Esophagus mucosa (tissue), 1 donor: ENCODE results near the gene C11orf86. TPM values are rescaled to one million over a fixed set of nuclear protein-coding genes. Genes with fewer than 3 reads are reported as not detected.

Source experiments
- total RNA-seq: library from RNA; stranded (reverse); gene quantifications from one replicate; pipeline ENCODE4 v1.2.4, GENCODE V29; 2023
- donor health status: DM: yes; HTN: yes; CAD: no.

Gene C11orf86
- total RNA-seq, 1 donor from 2014 or later: not detected

Other genes starting within 250 kb of the C11orf86 start
- gene SPTBN2, start 246.1 kb upstream of the C11orf86 start, total RNA-seq: 138 TPM
- gene RCE1, start 131.9 kb upstream of the C11orf86 start, total RNA-seq: 14.5 TPM
- 8.6 TPM for gene LRFN4, start 118.2 kb upstream of the C11orf86 start, total RNA-seq
- gene PC, start 16.9 kb upstream of the C11orf86 start, total RNA-seq: 50.5 TPM
- 0.92 TPM for gene SYT12, start 47.8 kb downstream of the C11orf86 start, total RNA-seq
- gene RHOD, start 81.5 kb downstream of the C11orf86 start, total RNA-seq: 161 TPM
- gene KDM2A, start 144.0 kb downstream of the C11orf86 start, total RNA-seq: 67.2 TPM